ENCODE results near the gene NUP160.
"Not testable (repeated sequence)": the region's sequence is repeated elsewhere in the genome, so short reads cannot be mapped to it uniquely, and the experiment has no call there.

NUP160 gene

GRCh38 chr11:47788181-47788580 lies 60.0 kb downstream of the NUP160 start:
- no peak for DNase-seq (ENCODE audit: low read depth, low spot score)

- no peak for DNase-seq (ENCODE audit: low read depth, low spot score)
These were observed 61.8 kb downstream of the NUP160 start for GRCh38 chr11:47786373-47786772.

- no peak for DNase-seq (ENCODE audit: low read depth, low spot score)
These were observed 63.3 kb downstream of the NUP160 start for GRCh38 chr11:47784785-47785381.

- DNase-seq (ENCODE audit: low read depth, low spot score): no peak
These were observed 65.0 kb downstream of the NUP160 start for GRCh38 chr11:47783087-47783610.

- DNase-seq (ENCODE audit: low read depth, low spot score): no peak
These were observed 69.2 kb downstream of the NUP160 start for GRCh38 chr11:47778878-47779483.

GRCh38 chr11:47775240-47775869 lies 72.8 kb downstream of the NUP160 start:
- DNase-seq (ENCODE audit: low read depth, low spot score): no peak

GRCh38 chr11:47773882-47774281 lies 74.3 kb downstream of the NUP160 start:
- no peak for DNase-seq (ENCODE audit: low read depth, low spot score)

GRCh38 chr11:47769556-47769955 lies 78.6 kb downstream of the NUP160 start:
- not testable (repeated sequence) for DNase-seq (ENCODE audit: low read depth, low spot score)

GRCh38 chr11:47768101-47768612 lies 80.0 kb downstream of the NUP160 start:
- no peak for DNase-seq (ENCODE audit: low read depth, low spot score)

GRCh38 chr11:47766509-47767227 lies 81.5 kb downstream of the NUP160 start:
- peak; percentile 61 for DNase-seq (ENCODE audit: low read depth, low spot score)

- no peak for DNase-seq (ENCODE audit: low read depth, low spot score)
These were observed 83.1 kb downstream of the NUP160 start for GRCh38 chr11:47765086-47765485.

- not testable (repeated sequence) for DNase-seq (ENCODE audit: low read depth, low spot score)
These were observed 88.9 kb downstream of the NUP160 start for GRCh38 chr11:47759291-47759690.

GRCh38 chr11:47756208-47756607 lies 91.9 kb downstream of the NUP160 start:
- no peak for DNase-seq (ENCODE audit: low read depth, low spot score)

- DNase-seq (ENCODE audit: low read depth, low spot score): no peak
These were observed 97.4 kb downstream of the NUP160 start for GRCh38 chr11:47750725-47751124.

- DNase-seq (ENCODE audit: low read depth, low spot score): not testable (repeated sequence)
These were observed 105.7 kb downstream of the NUP160 start for GRCh38 chr11:47742494-47742893.

GRCh38 chr11:47737817-47738216 lies 110.3 kb downstream of the NUP160 start:
- DNase-seq (ENCODE audit: low read depth, low spot score): not testable (repeated sequence)

- DNase-seq (ENCODE audit: low read depth, low spot score): no peak
These were observed 115.9 kb downstream of the NUP160 start for GRCh38 chr11:47732271-47732670.

- DNase-seq (ENCODE audit: low read depth, low spot score): no peak
These were observed 116.7 kb downstream of the NUP160 start for GRCh38 chr11:47731475-47731874.
